Neural progenitor cell (in vitro differentiated cells): ENCODE measurements around the gene GPR39.

Source experiments
- CTCF ChIP-seq: fragments of 200-600 bp; sonication (generic); IDR thresholded peaks from 2 replicates; pipeline ENCODE4 v1.5.1; 2017; ENCODE audit warnings: antibody characterized with exemption, mild to moderate bottlenecking
- EZH2 ChIP-seq: fragments of 200-600 bp; sonication (generic); IDR thresholded peaks from 2 replicates; pipeline ENCODE4 v1.6.1; 2017; ENCODE audit warnings: antibody characterized with exemption, mild to moderate bottlenecking, moderate library complexity
- EZH2phosphoT487 ChIP-seq: fragments of 200-600 bp; sonication (generic); IDR thresholded peaks from 2 replicates; pipeline ENCODE4 v1.6.1; 2017; ENCODE audit warnings: antibody characterized with exemption

GRCh38 chr2:132414081-132414480 is 2.5 kb upstream of the GPR39 start:
- TF ChIP-seq CTCF (no peak), EZH2phosphoT487 (no peak), EZH2 (no peak)
